HL-60 (cell line): Measurements from ENCODE around the gene ZBED4.

Experiments used
- CTCF ChIP-seq: IDR thresholded peaks from one replicate; pipeline ENCODE4 v1.5.1; 2011; ENCODE audit warnings: low read length, control low read depth, inconsistent platforms; ENCODE audit not compliant: insufficient read depth
- GABPA ChIP-seq: IDR thresholded peaks from 2 replicates; pipeline ENCODE4 v1.6.1; 2012; ENCODE audit warnings: low read depth
- POLR2AphosphoS5 ChIP-seq: IDR thresholded peaks from 2 replicates; pipeline ENCODE4 v1.6.1; 2012; ENCODE audit warnings: low read depth
- REST ChIP-seq: IDR thresholded peaks from 2 replicates; pipeline ENCODE4 v1.6.1; 2012; ENCODE audit warnings: low read depth; ENCODE audit not compliant: insufficient replicate concordance
- SPI1 ChIP-seq: IDR thresholded peaks from 2 replicates; pipeline ENCODE4 v1.6.1; 2012; ENCODE audit warnings: low read depth, mild to moderate bottlenecking, borderline replicate concordance

- TF ChIP-seq POLR2AphosphoS5 = no peak
- TF ChIP-seq CTCF = no peak
- TF ChIP-seq REST = no peak
- no peak for TF ChIP-seq GABPA
- TF ChIP-seq SPI1 = no peak
Observed at GRCh38 chr22:49924113-49924833, 70.6 kb downstream of the ZBED4 start.
